Measurements from ENCODE around the gene TMEFF1. TPM values are rescaled to one million over a fixed set of nuclear protein-coding genes. Genes with fewer than 3 reads are reported as not detected.

Gene TMEFF1
- total RNA-seq, 1 experiment from 2014 or later: 65.5 TPM

DNA sequence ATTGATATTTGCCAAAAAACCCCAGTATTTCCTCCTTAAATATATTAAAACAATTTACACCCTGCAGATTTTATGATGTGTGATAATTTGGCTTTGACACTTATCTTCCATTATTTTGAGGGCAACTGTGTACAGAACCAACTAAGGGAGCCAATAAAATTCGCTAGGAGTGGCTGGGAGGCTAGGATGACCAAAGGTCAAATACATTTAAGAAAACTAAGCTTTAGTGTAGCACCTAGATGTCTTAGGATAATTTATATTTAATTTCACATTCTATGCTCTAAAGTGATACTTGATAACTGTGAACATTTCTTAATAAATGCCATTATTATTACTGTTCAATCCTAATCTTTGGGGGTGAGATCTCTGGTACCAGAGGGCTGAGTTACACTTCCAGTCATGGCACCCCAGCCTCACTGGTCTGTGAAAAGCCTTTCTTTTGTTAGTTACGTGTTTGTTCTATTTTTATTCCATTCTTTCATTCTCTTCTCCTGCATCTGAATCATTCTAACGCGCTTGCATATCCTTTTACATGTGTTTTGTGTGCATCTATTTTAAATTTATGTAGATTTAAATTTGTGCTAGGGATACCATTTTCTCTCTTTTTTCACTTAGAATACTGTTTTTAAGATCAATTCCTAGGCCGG is 26.9 kb upstream of the TMEFF1 start:
- H3K9me3 Mint-ChIP-seq: no peaks in the 10 kb centered on the region
- H3K9ac ChIP-seq (ENCODE audit: extremely low read depth, insufficient read length, low read length): no peak overlapping the region
- H4K5ac ChIP-seq (ENCODE audit: insufficient read length, low read depth, low read length): no peak overlapping the region
- H3K36me3 Mint-ChIP-seq (ENCODE audit: insufficient read depth in 1 of 3, low read depth in 3 of 3): peaks cover 15 to 38% (median 31%) of the 10 kb centered on the region in 3 experiments; a peak in 6 of 7 replicates
- H3K56ac ChIP-seq (ENCODE audit: insufficient read length, low read depth, low read length): no peak overlapping the region
- no peaks in the 10 kb centered on the region for H3K79me1 ChIP-seq (ENCODE audit: insufficient read depth, low read depth, low read length, poor library complexity, severe bottlenecking)
- no peak overlapping the region for H3K4me3 Mint-ChIP-seq
- no CpG with 5 or more reads among the region's 5 CpGs for WGBS (ENCODE audit: extremely low coverage, insufficient read length, low lambda C conversion rate)
- H2AK5ac ChIP-seq (ENCODE audit: insufficient read length, low read length): no peak overlapping the region
- no peak overlapping the region for H2BK5ac ChIP-seq (ENCODE audit: insufficient read length, low read length)
- H3K9me3 ChIP-seq (ENCODE audit: control insufficient read depth, low read depth, low read length): no peaks in the 10 kb centered on the region
- no peak overlapping the region for H3T11ph ChIP-seq (ENCODE audit: low read length)
- no peak overlapping the region for H3K18ac ChIP-seq (ENCODE audit: insufficient read length, low read depth, low read length)
- H2BK20ac ChIP-seq (ENCODE audit: low read depth, low read length, poor library complexity, severe bottlenecking): no peak overlapping the region
- H3K23me2 ChIP-seq (ENCODE audit: insufficient read length, low read depth, low read length, poor library complexity, severe bottlenecking): no peaks in the 10 kb centered on the region
- H2AFZ ChIP-seq (ENCODE audit: low read length): no peak overlapping the region
- H3K4me2 ChIP-seq (ENCODE audit: insufficient read depth, insufficient read length, low read length): no peak overlapping the region
- 0 out of 2 replicates have a peak, but pooled peaks cover 2% of the 10 kb centered on the region for H3K4me1 ChIP-seq (ENCODE audit: insufficient read depth, low read length)
- H3K14ac ChIP-seq (ENCODE audit: insufficient read depth, low read length): no peak overlapping the region
- H2BK15ac ChIP-seq (ENCODE audit: low read depth, low read length): no peak overlapping the region
- H4K20me1 ChIP-seq (ENCODE audit: control insufficient read depth, insufficient read depth, insufficient read length): no peaks in the 10 kb centered on the region
- no peak overlapping the region for H4K8ac ChIP-seq (replicated peaks; ENCODE audit: insufficient read length, low read depth, low read length)
- H3K23ac ChIP-seq (ENCODE audit: insufficient read length, low read depth, low read length): no peak overlapping the region
- no peak overlapping the region for H2BK12ac ChIP-seq (ENCODE audit: insufficient read length, low read depth, low read length)
- H3K4me1 Mint-ChIP-seq: peaks cover 28 to 30% of the 10 kb centered on the region in 2 experiments
- no peak overlapping the region for H4K91ac ChIP-seq (ENCODE audit: insufficient read length, low read depth, low read length)
- H3K27ac ChIP-seq (ENCODE audit: insufficient read length, low read depth, low read length): no peak overlapping the region
- no peak for DNase-seq
- H3K27me3 ChIP-seq (ENCODE audit: insufficient read depth, low read length): no peaks in the 10 kb centered on the region
- H3K4ac ChIP-seq (ENCODE audit: low read depth, low read length): no peak overlapping the region
- H2BK120ac ChIP-seq (ENCODE audit: low read depth, low read length, poor library complexity, severe bottlenecking): no peak overlapping the region
- no peak for TF ChIP-seq CTCF (conservative IDR thresholded peaks at IDR 0.05)
- H3K27ac Mint-ChIP-seq: peak overlapping the region in 1 of 3 experiments; percentile 47; a peak in 2 of 7 replicates
- H3K79me2 ChIP-seq (ENCODE audit: insufficient read depth, low read length): no peaks in the 10 kb centered on the region
- no peaks in the 10 kb centered on the region for H3K27me3 Mint-ChIP-seq (ENCODE audit: low read depth)
